D721Med (cell line): Measurements from ENCODE around the gene ARIH2.
A peak's percentile ranks its signal among the peaks of the same experiment; 100 is the strongest.

ENCODE experiments used
- DNase-seq: peaks from one replicate; pipeline ENCODE4 v3.0.0; 2011; ENCODE audit warnings: low spot score; ENCODE audit not compliant: insufficient read length
- FAIRE-seq: peaks from 2 replicates; lab custom pipeline; 2011; peaks lifted over from hg19 to GRCh38; lab: Jason Lieb, UNC
- TF ChIP-seq, protein P1 (sequence below): IDR thresholded peaks from 2 replicates; pipeline ENCODE4 v1.5.1; 2012; ENCODE audit warnings: mild to moderate bottlenecking, control low read depth; ENCODE audit not compliant: insufficient read depth; ENCODE audit errors: missing control alignments

Gene ARIH2

DNA sequence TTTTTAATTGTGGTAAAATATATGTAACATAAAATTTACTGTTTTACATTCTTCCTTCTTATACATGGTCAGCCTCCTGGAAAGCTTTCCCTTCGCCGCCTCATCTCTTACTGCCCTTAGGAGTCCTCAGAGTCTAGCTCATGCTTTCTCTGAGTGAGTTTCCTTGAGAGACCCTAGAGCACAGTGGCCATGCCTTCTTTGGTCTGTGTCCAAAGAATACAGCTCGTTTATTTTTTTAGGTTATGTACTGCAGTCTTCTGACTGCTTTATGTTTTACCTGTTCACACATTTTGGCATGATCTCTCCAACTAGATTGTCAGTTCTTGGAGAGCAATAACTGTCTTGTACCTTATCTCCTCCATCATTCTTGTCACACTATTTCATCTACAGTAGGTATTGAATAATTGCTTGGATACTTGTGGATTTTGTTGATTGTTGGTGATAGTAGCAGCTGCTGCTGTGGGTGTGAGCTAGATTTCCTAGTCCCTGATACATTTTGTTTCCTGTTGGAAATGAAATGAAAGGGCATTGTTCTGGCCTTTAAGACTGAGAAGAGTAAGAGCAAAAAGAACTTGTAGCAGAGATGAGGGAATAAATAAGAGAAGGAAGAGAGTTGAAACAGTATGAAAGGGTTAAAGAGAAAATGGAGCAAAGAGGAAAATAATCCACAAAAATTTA, 10.9 kb downstream of the ARIH2 start:
- no peak for FAIRE-seq
- TF ChIP-seq, protein P1, sequence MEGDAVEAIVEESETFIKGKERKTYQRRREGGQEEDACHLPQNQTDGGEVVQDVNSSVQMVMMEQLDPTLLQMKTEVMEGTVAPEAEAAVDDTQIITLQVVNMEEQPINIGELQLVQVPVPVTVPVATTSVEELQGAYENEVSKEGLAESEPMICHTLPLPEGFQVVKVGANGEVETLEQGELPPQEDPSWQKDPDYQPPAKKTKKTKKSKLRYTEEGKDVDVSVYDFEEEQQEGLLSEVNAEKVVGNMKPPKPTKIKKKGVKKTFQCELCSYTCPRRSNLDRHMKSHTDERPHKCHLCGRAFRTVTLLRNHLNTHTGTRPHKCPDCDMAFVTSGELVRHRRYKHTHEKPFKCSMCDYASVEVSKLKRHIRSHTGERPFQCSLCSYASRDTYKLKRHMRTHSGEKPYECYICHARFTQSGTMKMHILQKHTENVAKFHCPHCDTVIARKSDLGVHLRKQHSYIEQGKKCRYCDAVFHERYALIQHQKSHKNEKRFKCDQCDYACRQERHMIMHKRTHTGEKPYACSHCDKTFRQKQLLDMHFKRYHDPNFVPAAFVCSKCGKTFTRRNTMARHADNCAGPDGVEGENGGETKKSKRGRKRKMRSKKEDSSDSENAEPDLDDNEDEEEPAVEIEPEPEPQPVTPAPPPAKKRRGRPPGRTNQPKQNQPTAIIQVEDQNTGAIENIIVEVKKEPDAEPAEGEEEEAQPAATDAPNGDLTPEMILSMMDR: no peak
- DNase-seq: no peak

DNA sequence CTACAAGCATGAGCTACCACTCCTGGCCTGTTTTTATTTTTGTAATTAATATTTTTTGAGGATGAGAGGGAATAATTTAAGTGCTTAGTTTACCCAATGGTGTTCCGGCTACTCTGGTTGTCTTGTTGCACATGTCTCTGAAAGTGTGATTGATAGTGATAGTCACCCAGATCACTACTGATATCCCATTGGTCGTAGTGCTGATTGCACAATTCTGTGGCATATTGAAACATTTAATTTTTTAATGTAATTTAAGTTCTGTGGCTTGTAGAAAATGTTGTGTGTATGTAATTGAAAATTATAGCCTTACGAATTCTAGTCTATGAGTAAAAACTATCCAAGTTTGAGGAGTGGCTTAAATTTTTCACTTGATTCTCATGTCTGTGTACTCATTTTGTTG, 11.9 kb downstream of the ARIH2 start:
- DNase-seq (no peak), FAIRE-seq (no peak)
- TF ChIP-seq, protein P1: no peak

DNA sequence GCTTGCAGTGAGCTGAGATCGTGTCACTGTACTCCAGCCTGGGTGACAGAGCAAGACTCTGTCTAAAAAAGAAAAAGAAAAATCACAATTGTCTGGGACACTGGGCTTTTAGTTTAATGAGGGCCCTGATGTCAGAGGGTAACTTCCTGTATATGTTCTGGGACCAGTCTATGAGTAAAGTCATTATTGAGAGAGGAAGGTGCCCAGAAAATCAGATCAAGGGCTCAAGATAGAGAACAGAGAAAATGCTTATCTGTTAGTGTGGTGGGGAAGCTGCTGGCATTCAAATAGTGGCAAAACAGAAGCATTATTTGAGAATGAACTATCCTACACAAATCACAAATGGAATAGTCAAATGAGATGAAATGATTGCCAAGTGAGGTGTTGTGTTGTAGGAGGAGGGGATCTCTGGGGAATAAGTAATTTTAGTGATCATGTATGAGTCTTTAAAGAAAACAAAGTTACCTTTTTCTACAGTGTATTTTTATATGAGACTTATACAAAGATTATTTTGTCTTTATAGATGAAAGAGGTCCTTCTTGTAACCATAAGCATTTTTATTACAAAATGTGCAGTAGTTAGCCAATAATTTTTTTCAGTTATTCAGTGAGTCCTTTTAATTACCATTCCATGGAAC, 13.4 kb downstream of the ARIH2 start:
- DNase-seq (no peak), FAIRE-seq (no peak)
- TF ChIP-seq, protein P1: no peak

DNA sequence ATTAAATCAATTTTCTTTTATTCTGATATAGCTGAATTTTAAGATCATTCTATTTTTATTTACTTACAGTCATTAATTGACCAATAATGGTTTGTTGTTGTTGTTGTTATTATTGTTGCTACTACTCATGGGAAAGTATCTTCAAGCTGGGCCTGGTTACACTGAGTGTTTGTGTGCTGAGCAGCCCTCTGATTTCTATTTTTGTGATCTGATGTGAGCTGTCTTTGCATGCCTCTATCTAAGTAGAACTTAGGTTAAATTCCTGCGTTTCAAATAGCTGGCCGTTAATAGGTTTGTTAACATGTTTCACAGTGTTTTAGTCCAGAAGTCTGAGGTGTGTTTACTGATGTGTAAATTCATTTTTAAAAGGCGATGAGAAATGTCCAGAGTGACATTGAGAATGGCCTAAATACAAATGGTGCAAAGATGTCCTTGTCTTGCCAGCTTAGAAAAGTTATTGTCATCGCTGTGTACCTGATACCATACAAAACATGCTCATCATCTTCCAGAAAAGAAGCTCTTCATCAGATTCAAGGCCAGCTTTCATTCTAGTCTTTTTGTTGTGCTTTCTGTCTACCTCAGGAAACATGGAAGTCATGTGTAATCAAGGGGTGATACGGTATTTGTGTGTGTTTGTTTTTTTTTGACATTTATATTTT, 15.8 kb downstream of the ARIH2 start:
- TF ChIP-seq, protein P1: no peak
- peak; percentile 48 for FAIRE-seq
- no peak for DNase-seq

DNA sequence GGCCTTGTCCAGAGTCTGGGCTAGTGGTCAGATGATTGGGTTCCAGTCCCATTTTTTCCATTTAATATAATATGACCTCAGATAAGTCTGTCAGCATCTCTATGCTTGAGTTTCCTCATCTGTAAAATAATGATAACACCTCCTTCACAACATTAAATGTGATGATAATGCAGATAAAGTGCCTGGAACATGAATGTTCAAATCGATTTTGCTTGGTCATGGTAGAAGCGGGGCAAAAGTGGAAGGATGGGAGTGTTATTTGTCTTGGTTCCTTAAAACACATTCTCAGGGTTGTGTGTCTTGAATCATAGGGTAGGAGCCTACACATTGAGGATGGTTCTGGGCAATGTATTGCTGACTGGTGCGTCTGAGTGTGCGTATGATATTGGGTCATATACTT, 16.9 kb downstream of the ARIH2 start:
- TF ChIP-seq, protein P1: no peak
- FAIRE-seq: no peak

DNA sequence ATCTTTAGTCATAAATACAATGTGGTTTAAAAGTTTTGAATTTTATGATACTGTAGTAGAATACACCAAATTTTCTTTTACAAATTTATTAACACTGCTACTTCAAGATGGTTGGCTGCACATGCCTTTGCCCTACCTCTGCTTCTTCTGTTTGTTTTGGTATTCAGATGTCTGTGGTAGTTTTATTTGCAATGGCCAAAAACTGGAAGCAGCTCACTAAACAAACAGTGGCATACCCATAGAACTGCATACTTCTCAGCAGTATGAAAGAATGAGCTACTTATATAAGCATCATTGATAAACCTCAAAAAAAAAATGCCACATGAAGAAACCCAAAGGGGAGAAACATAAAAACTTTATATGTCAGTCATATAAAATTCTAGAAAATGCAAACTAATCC, 19.5 kb downstream of the ARIH2 start:
- FAIRE-seq: no peak
- TF ChIP-seq, protein P1: no peak
- DNase-seq: no peak

More for the DNA sequence above, 16.9 kb downstream of the ARIH2 start:
- no peak for DNase-seq
